ENCODE results near the gene SPDYE4.
A peak's percentile ranks its signal among the peaks of the same experiment; 100 is the strongest.

Gene SPDYE4

GRCh38 chr17:8782176-8782575, 23.8 kb upstream of the SPDYE4 start:
- no peak for DNase-seq

DNA sequence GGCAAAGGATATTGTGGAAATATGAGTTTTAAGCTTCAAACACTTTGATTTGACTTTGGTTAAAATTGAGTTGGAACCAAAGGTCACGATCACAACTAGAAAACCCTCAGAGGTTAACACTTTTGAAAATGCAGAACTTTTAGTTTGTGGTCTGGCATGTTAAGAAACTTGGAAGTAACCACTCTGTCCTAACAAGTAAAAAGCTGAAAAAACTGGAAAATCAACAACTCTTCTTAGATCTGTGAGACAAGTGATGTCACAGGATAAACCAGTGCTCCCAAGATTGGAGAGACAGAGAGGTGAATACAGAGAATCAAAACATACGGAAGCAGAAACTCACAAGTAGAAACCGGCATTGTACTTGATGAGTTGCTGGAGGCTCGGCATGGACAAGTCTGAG, 23.4 kb upstream of the SPDYE4 start:
- no peak for DNase-seq

GRCh38 chr17:8776881-8777280, 18.5 kb upstream of the SPDYE4 start:
- no peak for DNase-seq

DNA sequence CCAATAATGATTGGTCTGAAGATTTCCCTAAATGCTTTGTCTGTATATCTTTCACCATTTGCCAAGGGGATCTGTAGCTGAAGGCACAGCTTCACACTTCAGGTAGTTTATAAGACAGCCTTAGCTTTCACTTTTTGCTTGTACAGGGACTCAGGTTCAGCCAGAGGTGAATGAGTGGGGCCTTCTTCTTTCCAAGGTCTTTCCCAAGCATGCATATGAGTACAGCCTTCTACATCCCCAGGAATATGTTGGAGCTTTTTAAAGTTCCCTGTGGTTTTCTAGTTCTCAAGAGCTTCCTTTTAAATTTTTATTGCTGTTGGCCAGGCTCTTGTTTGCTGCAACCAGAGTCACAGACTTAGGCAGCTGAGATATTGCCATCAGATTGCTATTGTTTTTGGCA, 17.9 kb upstream of the SPDYE4 start:
- DNase-seq = no peak

GRCh38 chr17:8766731-8767130, 8.4 kb upstream of the SPDYE4 start:
- no peak for DNase-seq

GRCh38 chr17:8762012-8762411, 3.7 kb upstream of the SPDYE4 start:
- DNase-seq = no peak

DNA sequence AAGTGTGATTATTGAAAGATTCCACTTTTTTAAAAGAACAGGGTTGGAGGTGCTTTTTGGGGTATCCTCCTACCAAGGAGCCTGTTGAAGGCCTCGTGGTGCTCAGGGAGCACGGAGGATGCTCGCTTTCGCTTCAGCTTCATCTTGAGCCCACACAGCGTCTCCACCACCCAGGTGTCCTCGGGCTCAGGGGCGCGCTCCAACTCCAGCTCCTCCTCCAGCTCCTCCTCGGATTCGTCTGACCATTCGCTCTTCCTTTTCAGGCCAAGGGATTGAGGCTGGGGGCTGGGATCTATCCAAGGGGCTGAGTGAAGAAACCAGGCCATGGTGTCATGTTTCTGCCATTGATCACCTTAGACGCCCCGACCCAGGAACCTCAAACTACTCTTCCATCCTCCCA, 1.2 kb downstream of the SPDYE4 start:
- no peak for DNase-seq

DNA sequence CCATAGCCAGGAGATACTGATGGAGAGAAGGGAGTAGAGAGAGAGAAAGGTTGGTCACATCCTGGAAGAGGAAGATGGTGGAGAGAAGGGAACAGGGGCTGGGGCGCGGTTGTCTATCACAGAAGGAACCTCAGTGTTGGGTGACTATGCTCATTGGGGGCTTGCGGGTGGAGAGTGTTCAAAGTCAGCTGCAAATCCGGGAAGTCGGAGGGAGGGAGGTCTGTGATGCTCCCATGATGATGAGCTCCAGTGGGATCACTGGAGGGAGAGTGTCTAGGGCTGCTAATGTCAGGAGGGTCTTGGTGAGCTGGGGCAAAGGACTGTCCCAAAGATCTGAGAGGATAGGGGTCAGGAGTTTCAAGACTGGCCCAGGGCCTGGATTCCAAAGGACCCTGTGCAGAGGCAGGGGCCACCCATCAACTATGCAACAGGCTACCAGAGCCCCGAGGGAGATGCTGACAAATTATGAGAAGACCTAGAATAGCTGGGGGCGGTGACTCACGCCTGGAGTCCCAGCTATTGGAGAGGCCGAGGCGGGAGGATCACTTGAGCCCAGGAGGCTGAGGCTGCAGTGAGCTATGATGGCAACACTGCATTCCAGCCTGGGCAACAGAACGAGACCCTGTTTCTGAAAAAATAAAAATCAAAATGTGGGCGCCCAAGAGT, 2.6 kb downstream of the SPDYE4 start:
- no peak for DNase-seq

DNA sequence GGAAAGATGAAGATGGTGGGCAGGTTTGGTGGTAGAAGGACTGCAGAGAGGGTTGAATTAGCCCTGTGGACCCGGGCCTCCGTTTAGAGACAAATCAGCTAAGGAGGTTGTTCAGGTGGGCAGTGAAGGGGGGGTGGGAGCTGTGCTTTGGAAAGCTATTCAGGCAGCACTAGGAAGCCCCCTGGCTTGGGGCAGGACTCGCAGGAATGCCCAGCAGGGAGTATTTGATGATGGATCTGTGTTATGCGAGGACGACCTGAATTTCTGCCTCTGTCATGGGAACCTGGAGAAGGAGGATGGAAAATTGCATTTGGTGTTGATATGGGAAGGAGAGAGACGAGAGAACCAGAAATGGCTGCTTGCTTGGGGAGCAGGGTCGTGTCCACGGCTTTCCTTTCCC, 3.5 kb downstream of the SPDYE4 start:
- no peak for DNase-seq

- no peak for DNase-seq
These were observed 4.3 kb downstream of the SPDYE4 start for GRCh38 chr17:8753976-8754440.

GRCh38 chr17:8753136-8753975, 5.0 kb downstream of the SPDYE4 start:
- DNase-seq = no peak

GRCh38 chr17:8749616-8750015, 8.7 kb downstream of the SPDYE4 start:
- DNase-seq = no peak

DNA sequence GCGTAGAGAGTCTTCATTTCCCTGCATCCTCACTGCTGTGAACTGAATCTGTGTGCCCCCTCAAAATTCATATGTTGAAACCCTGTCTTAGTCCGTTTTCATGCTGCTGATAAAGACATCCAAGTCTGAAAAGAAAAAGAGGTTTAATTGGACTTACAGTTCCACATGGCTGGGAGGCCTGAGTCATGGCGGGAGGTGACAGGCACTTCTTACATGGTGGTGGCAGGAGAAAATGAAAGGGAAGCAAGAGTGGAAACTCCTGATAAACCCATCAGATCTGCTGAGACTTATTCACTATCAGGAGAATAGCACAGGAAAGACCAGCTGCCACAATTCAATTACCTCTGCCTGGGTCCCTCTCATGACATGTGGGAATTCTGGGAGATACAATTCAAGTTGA, 10.6 kb downstream of the SPDYE4 start:
- no peak for DNase-seq

DNA sequence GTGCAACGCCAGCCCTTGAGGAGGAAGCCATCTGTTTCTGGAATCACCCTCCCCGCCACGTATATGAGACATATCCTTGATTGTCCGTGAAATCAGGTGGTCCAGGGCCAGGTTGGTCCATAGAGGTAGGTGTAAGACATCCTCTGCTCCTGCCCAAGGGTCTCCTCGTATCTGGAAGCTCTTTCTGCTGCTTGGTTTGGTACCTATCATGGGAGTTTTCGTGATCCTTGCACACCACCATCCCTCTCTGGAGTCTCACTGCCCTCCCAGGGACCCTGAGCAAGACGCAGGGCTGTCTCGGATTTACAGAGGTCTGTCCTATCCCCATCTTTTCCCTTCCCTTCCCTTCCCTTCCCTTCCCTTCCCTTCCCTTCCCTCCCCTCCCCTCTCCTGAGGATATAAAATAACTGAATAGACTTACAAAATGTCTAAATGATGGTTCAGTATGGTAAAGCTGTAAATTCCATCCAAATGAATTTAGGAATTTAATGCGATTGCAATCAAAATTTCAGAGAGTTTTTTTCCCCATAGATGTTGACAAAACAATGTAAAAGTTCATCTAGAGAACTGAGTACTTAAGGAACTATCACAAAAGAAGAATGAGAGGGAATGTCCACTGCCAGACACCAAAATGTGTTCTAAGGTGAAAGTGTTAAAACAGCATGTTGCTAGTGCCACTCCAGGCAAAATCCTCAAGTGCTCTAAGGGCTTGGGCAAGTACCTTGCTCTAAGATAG, 11.7 kb downstream of the SPDYE4 start:
- DNase-seq = no peak

GRCh38 chr17:8745586-8746500, 12.5 kb downstream of the SPDYE4 start:
- DNase-seq = peak; percentile 68

- DNase-seq = no peak
These were observed 14.1 kb downstream of the SPDYE4 start for GRCh38 chr17:8744086-8744785.

DNA sequence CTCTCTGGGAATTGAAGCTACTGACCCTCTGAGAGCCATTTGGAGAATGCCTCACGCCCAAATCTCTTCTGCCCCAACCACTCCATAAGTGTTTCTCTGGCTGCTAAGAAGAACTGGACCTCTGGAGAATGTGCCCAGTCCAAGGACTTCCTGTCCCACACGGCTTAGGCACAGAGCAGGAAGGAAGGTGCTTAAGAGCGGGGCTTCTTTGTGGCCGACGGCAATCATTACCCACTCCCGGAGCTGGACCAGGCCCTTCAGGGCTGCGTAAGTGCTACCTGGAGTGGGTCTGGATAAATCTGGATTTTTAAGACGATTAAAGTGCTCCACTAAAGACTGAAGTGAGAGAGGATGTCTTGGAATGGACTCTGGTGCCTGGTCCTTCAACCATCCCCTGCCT, 15.5 kb downstream of the SPDYE4 start:
- DNase-seq = no peak

DNA sequence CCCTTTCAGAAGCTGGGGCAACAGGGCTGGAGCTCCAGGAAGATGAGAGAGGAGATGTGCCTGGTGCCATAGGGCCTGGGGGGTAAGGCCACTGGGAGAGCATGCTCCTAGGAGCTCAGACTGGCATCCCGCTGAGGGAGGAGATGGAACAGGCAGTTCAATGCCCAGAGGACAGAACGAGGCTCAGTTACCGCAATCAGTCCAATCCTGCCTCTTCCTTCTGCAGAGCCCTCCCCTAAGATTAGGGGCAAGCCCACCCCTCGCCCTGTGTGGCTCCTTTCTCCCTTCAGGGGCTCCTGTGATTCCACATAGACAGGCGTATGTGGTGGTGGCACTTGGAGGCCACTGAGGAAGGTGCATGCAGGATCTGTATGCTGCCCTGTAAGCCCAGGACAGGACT, 16.1 kb downstream of the SPDYE4 start:
- no peak for DNase-seq

DNA sequence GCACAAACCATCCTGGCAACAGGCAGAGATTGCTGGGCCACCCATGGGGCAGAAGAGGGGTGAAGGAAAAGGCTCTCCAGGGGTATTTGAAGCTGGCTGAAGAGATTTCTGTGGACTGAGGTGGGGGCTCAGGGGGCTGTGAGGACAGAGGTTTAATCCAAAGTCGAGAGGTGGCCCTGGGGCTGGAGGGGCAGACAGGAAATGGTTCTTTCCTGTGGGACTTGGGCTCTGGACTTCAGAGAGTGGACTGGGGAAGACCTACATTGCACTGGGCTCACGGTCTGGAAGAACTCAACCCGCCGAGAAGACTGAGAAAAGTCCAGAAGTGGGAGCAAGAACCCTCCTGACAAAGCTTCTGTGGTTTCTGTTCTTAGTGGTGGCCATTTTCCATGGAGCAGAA, 16.6 kb downstream of the SPDYE4 start:
- DNase-seq = no peak

GRCh38 chr17:8741366-8741765, 17.0 kb downstream of the SPDYE4 start:
- DNase-seq = no peak

- DNase-seq = peak; percentile 27
These were observed 17.9 kb downstream of the SPDYE4 start for GRCh38 chr17:8740486-8740885.

GRCh38 chr17:8739097-8739496, 19.2 kb downstream of the SPDYE4 start:
- DNase-seq = no peak
